IMR-90 (cell line): ENCODE data around the gene NOSTRIN. TPM values are rescaled to one million over a fixed set of nuclear protein-coding genes. Genes with fewer than 3 reads are reported as not detected.

Experiments
- ATAC-seq: fragments of 200-7000 bp; cut with Tn5 transposase; 2 replicates; pipeline ENCODE4 v1.9.1; 2020; ENCODE audit warnings: low read depth, mild to moderate bottlenecking, moderate library complexity
- BruUV-seq: library from RNA; stranded (reverse); fragments of 400-500 nt; replicated peaks from 2 replicates; lab custom pipeline; 2021; lab: Mats Ljungman, UMichigan
- CTCF ChIA-PET: fragments of 300-600 bp; formaldehyde crosslinking; extraction: SDS; loops from one replicate; lab custom pipeline; 2021; ENCODE audit warnings: antibody characterized with exemption; lab: Yijun Ruan, JAX
- POLR2A ChIA-PET: fragments of 300-600 bp; sonication (Branson Sonifier 250); formaldehyde crosslinking; loops from one replicate; lab custom pipeline; 2022; ENCODE audit warnings: antibody characterized with exemption; ENCODE audit not compliant: unreplicated experiment; lab: Charles Lee
- DNase-seq: peaks from one replicate; pipeline ENCODE4 v3.0.0; 2013
- H2AFZ ChIP-seq: replicated peaks from 2 replicates; pipeline ENCODE3; 2013; ENCODE audit warnings: low read length, mild to moderate bottlenecking; ENCODE audit not compliant: poor library complexity
- H2AK5ac ChIP-seq: 2 replicates; pipeline ENCODE4 v1.6.1; 2013; ENCODE audit warnings: low read depth, low read length, inconsistent platforms
- H2AK9ac ChIP-seq: replicated peaks from 2 replicates; pipeline ENCODE3; 2013; ENCODE audit warnings: mild to moderate bottlenecking, low read depth, low read length, moderate library complexity; ENCODE audit not compliant: poor library complexity
- H2BK120ac ChIP-seq: 2 replicates; pipeline ENCODE4 v1.6.1; 2013; ENCODE audit warnings: low read depth, low read length, inconsistent platforms
- H2BK15ac ChIP-seq: 3 replicates; pipeline ENCODE4 v1.6.1; 2013; ENCODE audit warnings: low read depth, low read length, inconsistent platforms
- H2BK20ac ChIP-seq: 2 replicates; pipeline ENCODE4 v1.6.1; 2013; ENCODE audit warnings: low read depth, mild to moderate bottlenecking, inconsistent platforms, low read length, moderate library complexity
- H2BK5ac ChIP-seq: 2 replicates; pipeline ENCODE4 v1.6.1; 2013; ENCODE audit warnings: mild to moderate bottlenecking, low read depth, low read length, inconsistent platforms; ENCODE audit not compliant: poor library complexity, severe bottlenecking
- H3K14ac ChIP-seq: replicated peaks from 2 replicates; pipeline ENCODE4 v1.6.1; 2013; ENCODE audit warnings: low read depth, low read length, inconsistent platforms
- H3K18ac ChIP-seq: 2 replicates; pipeline ENCODE4 v1.6.1; 2013; ENCODE audit warnings: low read depth, low read length, control low read depth
- H3K23ac ChIP-seq: 2 replicates; pipeline ENCODE4 v1.6.1; 2013; ENCODE audit warnings: low read depth, low read length, inconsistent platforms
- H3K27ac ChIP-seq: 2 replicates; pipeline ENCODE4 v1.5.1; 2013; ENCODE audit warnings: mild to moderate bottlenecking, control low read depth, low read length; ENCODE audit not compliant: insufficient read depth
- H3K27me3 ChIP-seq: 2 replicates; pipeline ENCODE4 v1.6.1; 2013; ENCODE audit warnings: low read length; ENCODE audit not compliant: control insufficient read depth, insufficient read depth
- H3K36me3 ChIP-seq: 2 replicates; pipeline ENCODE4 v1.6.1; 2013; ENCODE audit warnings: low read length, mixed read lengths; ENCODE audit not compliant: control insufficient read depth, insufficient read depth
- H3K4ac ChIP-seq: 2 replicates; pipeline ENCODE4 v1.6.1; 2013; ENCODE audit warnings: low read depth, low read length, inconsistent platforms
- H3K4me1 ChIP-seq: 2 replicates; pipeline ENCODE4 v1.6.1; 2013; ENCODE audit warnings: low read length, mixed read lengths; ENCODE audit not compliant: control insufficient read depth, insufficient read depth
- H3K4me2 ChIP-seq: 2 replicates; pipeline ENCODE4 v1.6.1; 2013; ENCODE audit warnings: low read depth, mild to moderate bottlenecking, control low read depth, low read length, moderate library complexity
- H3K4me3 ChIP-seq: 2 replicates; pipeline ENCODE4 v1.5.1; 2013; ENCODE audit warnings: low read depth, mild to moderate bottlenecking, control low read depth, low read length, moderate library complexity; ENCODE audit not compliant: insufficient read depth
- H3K56ac ChIP-seq: 2 replicates; pipeline ENCODE4 v1.6.1; 2013; ENCODE audit warnings: low read length, inconsistent platforms; ENCODE audit not compliant: insufficient read depth; ENCODE audit errors: extremely low read depth
- H3K79me1 ChIP-seq, 2 experiments: 2 replicates each; pipeline ENCODE4 v1.6.1; 2013; ENCODE audit warnings: low read length in 2 of 2, inconsistent platforms in 1 of 2, low read depth in 1 of 2
- H3K9ac ChIP-seq: 2 replicates; pipeline ENCODE4 v1.6.1; 2013; ENCODE audit warnings: low read depth, low read length, control low read depth
- H3K9me1 ChIP-seq: 2 replicates; pipeline ENCODE4 v1.6.1; 2013; ENCODE audit warnings: low read length, inconsistent platforms; ENCODE audit not compliant: insufficient read depth
- H3K9me3 ChIP-seq: 2 replicates; pipeline ENCODE4 v1.6.1; 2013; ENCODE audit warnings: low read length; ENCODE audit not compliant: control insufficient read depth, insufficient read depth
- H4K20me1 ChIP-seq: 2 replicates; pipeline ENCODE4 v1.6.1; 2013; ENCODE audit warnings: low read length, inconsistent platforms; ENCODE audit not compliant: insufficient read depth
- H4K5ac ChIP-seq: 2 replicates; pipeline ENCODE4 v1.6.1; 2013; ENCODE audit warnings: mild to moderate bottlenecking, low read depth, low read length, control low read depth
- H4K8ac ChIP-seq, 2 experiments: 2 replicates each; pipeline ENCODE4 v1.6.1; 2013; ENCODE audit warnings: low read depth in 2 of 2, low read length in 2 of 2, control low read depth in 1 of 2, inconsistent platforms in 1 of 2
- H4K91ac ChIP-seq: 2 replicates; pipeline ENCODE4 v1.6.1; 2013; ENCODE audit warnings: low read depth, low read length, inconsistent platforms; ENCODE audit not compliant: insufficient read depth
- BHLHE40 ChIP-seq: fragments of 150-350 bp; IDR thresholded peaks from 2 replicates; pipeline ENCODE4 v1.6.1; 2016; ENCODE audit warnings: mild to moderate bottlenecking, low read depth, low read length
- CEBPB ChIP-seq: IDR thresholded peaks from 2 replicates; pipeline ENCODE4 v1.6.1; 2012; ENCODE audit warnings: low read depth, low read length, improper control_type of control experiment
- CHD1 ChIP-seq: IDR thresholded peaks from 2 replicates; pipeline ENCODE4 v1.6.1; 2012; ENCODE audit warnings: low read depth, low read length, improper control_type of control experiment
- CTCF ChIP-seq: conservative IDR thresholded peaks from 2 replicates; pipeline ENCODE4 v1.5.1; 2012; ENCODE audit warnings: mild to moderate bottlenecking, low read depth, low read length, improper control_type of control experiment
- ELK1 ChIP-seq: fragments of 150-350 bp; IDR thresholded peaks from 2 replicates; pipeline ENCODE4 v1.6.1; 2016; ENCODE audit warnings: low read depth, mild to moderate bottlenecking, low read length, moderate library complexity, borderline replicate concordance
- FOS ChIP-seq: fragments of 150-350 bp; IDR thresholded peaks from 2 replicates; pipeline ENCODE4 v1.6.1; 2016; ENCODE audit warnings: low read depth, low read length
- MAFK ChIP-seq: IDR thresholded peaks from 2 replicates; pipeline ENCODE4 v1.6.1; 2012; ENCODE audit warnings: low read depth, low read length, improper control_type of control experiment
- MAZ ChIP-seq: IDR thresholded peaks from 2 replicates; pipeline ENCODE4 v1.6.1; 2012; ENCODE audit warnings: low read depth, mild to moderate bottlenecking, low read length, improper control_type of control experiment, moderate library complexity, borderline replicate concordance
- MXI1 ChIP-seq: IDR thresholded peaks from 2 replicates; pipeline ENCODE4 v1.6.1; 2012; ENCODE audit warnings: low read depth, mild to moderate bottlenecking, low read length, moderate library complexity, borderline replicate concordance
- NFE2L2 ChIP-seq: fragments of 150-350 bp; IDR thresholded peaks from 2 replicates; pipeline ENCODE4 v1.6.1; 2016; ENCODE audit warnings: low read depth, mild to moderate bottlenecking, low read length
- POLR2A ChIP-seq: IDR thresholded peaks from 2 replicates; pipeline ENCODE4 v1.6.1; 2012; ENCODE audit warnings: mild to moderate bottlenecking, low read depth, low read length
- RAD21 ChIP-seq: IDR thresholded peaks from 2 replicates; pipeline ENCODE4 v1.6.1; 2012; ENCODE audit warnings: low read length, improper control_type of control experiment
- RCOR1 ChIP-seq: IDR thresholded peaks from 2 replicates; pipeline ENCODE4 v1.6.1; 2012; ENCODE audit warnings: mild to moderate bottlenecking, low read length, improper control_type of control experiment; ENCODE audit not compliant: insufficient replicate concordance
- RFX5 ChIP-seq: IDR thresholded peaks from 2 replicates; pipeline ENCODE4 v1.8.0; 2012; ENCODE audit warnings: low read depth, mild to moderate bottlenecking, low read length, moderate library complexity
- SMC3 ChIP-seq: fragments of 150-350 bp; IDR thresholded peaks from 2 replicates; pipeline ENCODE4 v1.6.1; 2016; ENCODE audit warnings: low read depth, mild to moderate bottlenecking, antibody characterized with exemption, low read length, moderate library complexity
- USF2 ChIP-seq: fragments of 150-350 bp; IDR thresholded peaks from 2 replicates; pipeline ENCODE4 v1.6.1; 2017; ENCODE audit warnings: mild to moderate bottlenecking, antibody characterized with exemption, low read length, low read depth
- WGBS, 2 experiments: methylation state at CpG; one replicate each; pipeline versions ENCODE4 v1.1.5 to v1.1.7; 2013; ENCODE audit warnings: missing lambda C conversion rate in 2 of 2; ENCODE audit not compliant: insufficient read length in 1 of 2; ENCODE audit errors: extremely low coverage in 2 of 2; 5-methylcytosine and 5-hydroxymethylcytosine counted together
- dilution Hi-C: fragments of 300-500 bp; cut with HindIII; formaldehyde crosslinking; loops from one replicate; pipeline ENCODE4 v1.14.3; 2018; ENCODE audit warnings: low sequenced_read_pairs; ENCODE audit not compliant: unreplicated experiment
- in situ Hi-C: fragments of 300-500 bp; cut with MboI; formaldehyde crosslinking; loops from 3 replicates; pipeline ENCODE4 v1.14.3; 2019; ENCODE audit warnings: low sequenced_read_pairs, inconsistent platforms, mixed read lengths
- intact Hi-C: fragments of 100-400 bp; cut with micrococcal nuclease; formaldehyde crosslinking; loops from 2 replicates; pipeline ENCODE4 v1.10.0; 2022
- polyA plus RNA-seq, 3 experiments: library from polyadenylated mRNA; depleted of rRNA; stranded (reverse); fragments of >200 nt; gene quantifications; 2 replicates each; pipeline ENCODE4 v1.2.3, GENCODE V29; 2012; ENCODE audit warnings: low replicate concordance in 1 of 3
- total RNA-seq: library from RNA; depleted of rRNA; stranded (reverse); fragments of >200 nt; gene quantifications from 2 replicates; pipeline ENCODE4 v1.2.3, GENCODE V29; 2012

Gene NOSTRIN
- total and polyA plus RNA-seq, 2 of the 4 experiments (the other 2 are of a cell fraction), result 0.15 to 0.18 TPM

DNA sequence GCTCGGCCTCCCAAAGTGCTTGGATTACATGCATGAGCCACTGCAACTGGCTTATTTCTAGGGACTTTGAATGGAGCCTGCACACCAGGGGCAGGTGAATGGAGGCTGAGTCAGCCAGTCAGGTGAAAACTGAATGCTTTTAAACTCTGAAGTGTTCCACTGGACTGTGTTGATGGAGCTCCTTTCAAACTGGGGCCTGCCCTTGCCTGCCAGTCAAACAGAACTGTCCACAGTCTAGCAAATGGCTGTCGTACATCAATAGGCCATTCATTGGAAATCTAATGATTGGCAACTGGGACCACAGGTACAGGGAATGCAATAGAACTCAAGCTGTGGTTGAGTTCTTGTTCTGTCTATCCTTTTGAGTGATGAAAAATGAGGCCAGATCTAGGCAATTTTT lies 966 bp upstream of the NOSTRIN start:
- in situ Hi-C loops, result no loop called here
- ATAC-seq (no peak), DNase-seq (no peak)
- Histone ChIP-seq H3K27ac (no peak overlapping the region), H3K4ac (no peak overlapping the region), H4K8ac (no peak overlapping the region), H3K4me3 (no peak overlapping the region), H3K23ac (no peak overlapping the region), H2AK9ac (no peak overlapping the region), H3K4me2 (no peak overlapping the region), H3K27me3 (no peaks in the 10 kb centered on the region; the same call in 1 of the 2 replicates), H3K9me3 (no peaks in the 10 kb centered on the region), H3K4me1 (peaks cover 5% of the 10 kb centered on the region; the same call in 1 of the 2 replicates), H2AK5ac (no peak overlapping the region), H3K18ac (no peak overlapping the region), H3K79me1 (no peaks in the 10 kb centered on the region), H2BK120ac (no peak overlapping the region), H3K56ac (no peak overlapping the region), H4K5ac (no peak overlapping the region), H4K20me1 (no peaks in the 10 kb centered on the region), H3K9me1 (no peaks in the 10 kb centered on the region), H2BK15ac (no peak overlapping the region), H2BK20ac (no peak overlapping the region), H2BK5ac (no peak overlapping the region), H4K91ac (no peak overlapping the region), H3K36me3 (no peaks in the 10 kb centered on the region), H3K14ac (no peak overlapping the region), H2AFZ (no peak overlapping the region), H3K9ac (no peak overlapping the region)
- WGBS, 2 experiments, result 80% methylated on average over 1 of the region's 2 CpGs; no CpG with 5 or more reads in 1 of the 2 experiments
- dilution Hi-C loops, result no loop called here
- no TSS peak for BruUV-seq
- CTCF ChIA-PET, result interaction anchor here (0.7 kb wide), 1 partner anchor 309 kb away, joined by 3 read pairs; no protein-coding TSS in a partner anchor
- intact Hi-C loops, result no loop called here
- POLR2A ChIA-PET, result no interaction called here
- TF ChIP-seq SMC3, result no peak
- TF ChIP-seq RAD21, result no peak
- TF ChIP-seq RCOR1, result no peak
- TF ChIP-seq RFX5, result no peak
- TF ChIP-seq BHLHE40, result no peak
- no peak for TF ChIP-seq CHD1
- no peak for TF ChIP-seq MAZ
- TF ChIP-seq MXI1, result no peak
- TF ChIP-seq FOS, result no peak
- no peak for TF ChIP-seq CEBPB
- TF ChIP-seq MAFK, result no peak
- TF ChIP-seq CTCF, result no peak
- TF ChIP-seq POLR2A, result no peak
- TF ChIP-seq ELK1, result no peak
- TF ChIP-seq NFE2L2, result no peak
- no peak for TF ChIP-seq USF2
